ENCODE results near the gene TSPAN32.
"Not testable (repeated sequence)": the region's sequence is repeated elsewhere in the genome, so short reads cannot be mapped to it uniquely, and the experiment has no call there.

Gene TSPAN32

DNA sequence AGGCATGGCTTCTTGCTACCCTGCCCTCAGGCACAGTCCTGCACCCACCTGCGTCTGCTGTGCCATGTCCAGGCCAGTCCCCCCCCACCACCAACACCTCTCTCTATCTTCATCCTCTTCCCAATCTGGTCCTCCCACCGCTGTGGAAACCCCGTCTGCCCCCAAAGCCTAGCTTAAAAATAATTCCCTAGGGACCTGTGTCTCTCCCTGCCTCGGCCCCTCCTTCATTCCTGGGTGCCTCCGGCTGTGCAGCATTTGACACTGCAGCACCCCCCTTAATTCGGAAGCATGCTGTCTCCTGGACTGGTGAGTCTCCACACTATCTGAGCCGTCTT is 28.9 kb upstream of the TSPAN32 start:
- no peak overlapping the region for H3K4me3 Mint-ChIP-seq
- H3K27me3 Mint-ChIP-seq: peaks cover 8% of the 10 kb centered on the region

DNA sequence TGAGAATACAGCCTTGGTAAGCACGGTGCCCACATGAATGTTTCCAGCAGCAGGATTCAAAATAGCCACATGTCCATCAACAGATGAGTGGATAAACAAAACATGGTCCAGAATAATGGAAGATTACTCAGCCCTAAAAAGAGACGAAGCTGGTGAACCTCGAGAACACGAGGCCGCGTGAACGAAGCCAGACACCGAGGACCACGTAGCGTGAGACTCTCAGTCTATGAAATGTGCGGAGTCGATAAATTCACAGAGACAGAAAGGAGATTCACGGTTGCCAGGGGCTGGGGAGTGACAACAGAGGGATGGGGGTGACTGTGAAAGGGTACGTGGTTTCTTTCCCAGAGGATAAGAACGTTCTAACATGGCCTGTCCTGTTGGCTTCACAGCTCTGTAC is 28.5 kb upstream of the TSPAN32 start:
- H3K36me3 Mint-ChIP-seq: peaks cover 2% of the 10 kb centered on the region
- peaks cover 6% of the 10 kb centered on the region for H3K27me3 Mint-ChIP-seq
- H3K4me3 Mint-ChIP-seq: no peak overlapping the region
- H3K9me3 Mint-ChIP-seq: no peaks in the 10 kb centered on the region
- no peak overlapping the region for H3K27ac Mint-ChIP-seq
- H3K4me1 Mint-ChIP-seq: peaks cover 7% of the 10 kb centered on the region

More for the DNA sequence above, 28.9 kb upstream of the TSPAN32 start:
- no peaks in the 10 kb centered on the region for H3K9me3 Mint-ChIP-seq
- no peak overlapping the region for H3K27ac Mint-ChIP-seq
- peaks cover 2% of the 10 kb centered on the region for H3K36me3 Mint-ChIP-seq
- peaks cover 7% of the 10 kb centered on the region for H3K4me1 Mint-ChIP-seq

DNA sequence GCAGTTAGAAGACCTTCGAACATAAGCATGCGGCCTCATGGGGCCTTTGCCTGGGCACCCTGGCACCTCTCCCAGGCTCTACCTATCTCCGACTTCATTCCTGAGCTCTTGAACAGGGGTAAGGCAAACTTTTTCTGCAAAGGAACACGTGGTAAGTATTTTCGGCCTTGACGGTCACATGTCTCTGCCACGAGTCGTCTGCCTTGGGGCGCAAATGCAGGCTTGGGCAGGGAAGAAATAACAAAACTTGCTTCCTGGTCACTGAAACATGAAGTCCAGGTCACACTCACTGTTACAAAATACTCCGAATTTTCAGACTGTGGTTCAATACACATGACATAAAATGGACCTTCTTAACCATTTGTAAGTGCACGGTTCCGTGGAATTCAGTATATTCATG is 28.0 kb upstream of the TSPAN32 start:
- H3K4me1 Mint-ChIP-seq: peaks cover 3% of the 10 kb centered on the region
- H3K27me3 Mint-ChIP-seq: peaks cover 4% of the 10 kb centered on the region
- H3K36me3 Mint-ChIP-seq: peaks cover 2% of the 10 kb centered on the region
- H3K4me3 Mint-ChIP-seq: no peak overlapping the region
- H3K27ac Mint-ChIP-seq: no peak overlapping the region
- H3K9me3 Mint-ChIP-seq: no peaks in the 10 kb centered on the region

DNA sequence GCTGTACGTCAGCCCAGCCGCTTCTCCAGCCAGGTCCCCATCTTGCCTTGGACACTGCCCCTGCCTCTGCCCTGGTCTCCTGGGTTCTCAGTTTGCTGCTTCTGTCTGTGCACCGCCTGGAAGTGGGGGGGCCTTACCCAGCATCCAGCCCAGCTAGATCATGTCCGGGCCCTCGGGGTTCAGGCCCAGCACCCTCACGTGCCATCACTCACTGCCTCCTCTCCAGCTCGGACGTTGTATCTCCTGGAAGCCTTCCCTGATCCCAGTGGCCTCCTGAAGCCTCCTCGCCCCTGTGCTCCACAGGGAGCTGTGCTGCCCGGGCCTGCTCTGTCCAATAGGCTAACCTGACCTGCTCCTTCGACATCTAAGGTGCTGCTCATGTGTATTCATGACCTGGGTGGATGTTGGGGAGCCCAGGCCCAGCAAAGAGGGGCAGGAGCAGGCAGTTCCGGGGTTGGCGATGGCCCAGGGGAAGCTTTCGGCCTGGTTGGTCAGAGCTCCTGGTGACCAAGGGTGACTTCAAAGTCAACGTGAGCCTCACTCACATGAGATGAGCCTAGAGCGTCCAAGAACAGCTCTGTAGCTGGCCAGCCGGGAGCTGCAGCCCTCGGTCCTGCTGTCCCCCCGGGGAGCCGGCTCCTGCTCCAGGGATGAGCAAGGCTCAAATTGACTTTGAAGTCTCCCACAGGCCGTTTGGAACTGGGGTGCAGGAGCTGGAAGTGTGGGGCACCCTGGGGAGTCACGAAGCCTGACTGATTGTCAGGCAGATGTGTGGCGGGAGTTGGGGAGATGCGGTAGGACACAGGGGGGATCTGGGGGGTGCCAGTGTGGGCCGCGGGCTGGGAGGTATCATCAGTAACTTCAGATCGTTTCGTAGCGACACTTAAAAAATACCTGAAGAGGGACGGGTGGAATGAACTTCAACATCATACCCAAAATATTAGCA is 26.2 kb upstream of the TSPAN32 start:
- H3K4me3 Mint-ChIP-seq: no peak overlapping the region
- H3K36me3 Mint-ChIP-seq: peaks cover 5% of the 10 kb centered on the region
- peaks cover 4% of the 10 kb centered on the region for H3K27me3 Mint-ChIP-seq
- H3K9me3 Mint-ChIP-seq: no peaks in the 10 kb centered on the region
- no peak overlapping the region for H3K27ac Mint-ChIP-seq
- peaks cover 1% of the 10 kb centered on the region for H3K4me1 Mint-ChIP-seq

DNA sequence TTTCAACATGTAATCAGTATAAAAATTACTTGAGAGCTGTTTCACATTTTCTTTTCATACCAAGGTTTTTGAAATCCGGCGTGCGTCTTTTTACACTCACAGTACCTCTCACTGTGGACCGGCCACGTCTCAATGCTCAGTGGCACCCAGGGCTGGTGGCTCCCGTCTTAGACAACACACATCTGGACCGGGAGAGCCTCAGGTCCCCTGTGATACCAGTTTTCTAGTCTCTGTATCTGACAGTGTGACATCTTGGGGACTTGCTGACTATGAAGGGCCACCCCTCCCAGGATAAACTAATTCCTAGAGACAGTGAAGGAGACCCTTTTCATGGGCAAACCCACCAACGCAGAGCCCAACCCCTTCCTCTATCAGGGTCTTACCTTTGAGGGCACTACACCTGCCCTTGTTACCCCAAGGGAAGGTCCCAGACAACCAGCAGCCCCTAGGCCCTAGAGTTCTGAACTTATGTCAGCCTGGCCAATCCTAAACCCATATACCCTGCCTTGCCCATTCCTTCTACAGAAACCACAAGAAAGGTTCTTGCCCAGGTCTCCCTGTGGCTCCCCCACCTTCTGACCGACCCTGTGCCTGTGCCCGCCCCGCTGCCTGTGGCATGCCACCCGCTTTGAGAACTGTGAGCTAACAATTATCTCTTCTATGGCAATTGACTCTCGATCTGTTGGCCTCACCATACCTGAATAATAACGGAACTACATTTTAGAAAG is 25.4 kb upstream of the TSPAN32 start:
- Mint-ChIP-seq H3K9me3 (no peaks in the 10 kb centered on the region), H3K36me3 (peaks cover 5% of the 10 kb centered on the region), H3K27me3 (peaks cover 4% of the 10 kb centered on the region), H3K4me3 (no peak overlapping the region), H3K27ac (no peak overlapping the region), H3K4me1 (no peaks in the 10 kb centered on the region)

DNA sequence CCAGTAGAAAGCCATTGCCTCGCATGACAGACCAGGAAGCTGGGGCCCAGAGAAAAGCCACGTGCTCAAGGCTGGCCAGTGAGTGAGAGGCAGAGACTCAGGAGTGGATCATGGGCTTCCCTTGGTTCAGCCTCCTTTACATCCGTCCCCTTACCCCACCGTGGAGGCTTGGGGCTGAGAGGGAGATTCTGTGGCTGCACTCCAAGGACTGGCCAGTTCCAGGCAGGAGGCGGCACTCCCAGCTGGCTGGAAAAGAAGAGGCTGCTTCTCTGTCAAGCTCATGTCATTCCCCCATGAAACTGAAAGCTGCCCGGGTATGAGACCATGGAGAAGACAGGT is 24.8 kb upstream of the TSPAN32 start:
- peaks cover 3% of the 10 kb centered on the region for H3K27me3 Mint-ChIP-seq
- no peaks in the 10 kb centered on the region for H3K4me1 Mint-ChIP-seq
- no peak overlapping the region for H3K27ac Mint-ChIP-seq
- peaks cover 5% of the 10 kb centered on the region for H3K36me3 Mint-ChIP-seq
- H3K9me3 Mint-ChIP-seq: peaks cover under 1% of the 10 kb centered on the region
- no peak overlapping the region for H3K4me3 Mint-ChIP-seq

DNA sequence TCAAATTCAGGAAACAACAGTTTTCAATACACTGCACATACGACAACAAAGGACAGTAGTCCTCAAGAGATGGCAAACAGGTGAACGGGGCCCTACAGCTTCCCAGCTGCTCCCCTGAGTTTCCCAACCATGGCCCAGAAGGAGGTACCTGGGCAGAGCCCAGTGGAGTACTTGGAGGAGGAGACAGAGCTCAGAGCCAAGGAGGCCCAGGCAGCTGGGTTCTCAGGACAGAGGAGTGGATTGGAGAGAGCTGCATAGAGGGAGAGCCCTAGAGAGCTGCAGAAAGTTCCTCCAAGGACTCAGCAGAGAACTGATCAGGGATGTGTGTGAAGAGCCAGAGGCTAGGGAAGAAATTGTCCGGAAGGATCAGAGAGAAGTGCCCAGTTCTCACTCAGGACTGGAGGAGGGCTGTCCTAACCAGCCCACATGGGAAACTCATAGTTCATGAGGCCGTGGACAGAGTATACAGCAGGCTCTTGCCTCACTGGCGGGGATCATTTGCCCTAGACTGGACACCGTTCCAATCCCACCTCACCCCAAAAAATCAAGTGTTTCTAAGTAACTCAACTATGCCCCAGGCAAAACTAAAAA is 23.8 kb upstream of the TSPAN32 start:
- Mint-ChIP-seq H3K27me3 (no peaks in the 10 kb centered on the region), H3K27ac (no peak overlapping the region), H3K36me3 (peaks cover 7% of the 10 kb centered on the region), H3K4me3 (no peak overlapping the region), H3K9me3 (peaks cover 6% of the 10 kb centered on the region), H3K4me1 (no peaks in the 10 kb centered on the region)

DNA sequence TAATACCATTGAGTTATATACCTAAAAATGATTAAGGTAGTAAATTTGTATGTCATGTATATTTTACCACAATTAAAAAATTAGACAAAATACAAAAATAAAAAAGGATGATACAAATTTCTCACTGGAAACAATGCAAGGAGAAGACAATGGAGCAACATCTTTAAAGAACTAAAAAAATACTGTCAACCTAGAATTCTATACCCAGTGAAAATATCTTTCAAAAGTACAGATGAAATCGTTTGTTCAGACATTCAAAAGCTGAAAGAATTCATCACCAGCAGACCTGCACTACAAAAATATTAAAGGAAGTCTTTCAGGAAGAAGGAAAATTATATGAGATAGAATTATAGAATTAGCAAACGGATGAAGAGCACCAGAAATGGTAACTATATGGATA is 21.6 kb upstream of the TSPAN32 start:
- Mint-ChIP-seq H3K9me3 (peaks cover 6% of the 10 kb centered on the region), H3K27ac (no peak overlapping the region), H3K4me1 (no peaks in the 10 kb centered on the region), H3K4me3 (no peak overlapping the region), H3K36me3 (peaks cover 7% of the 10 kb centered on the region), H3K27me3 (no peaks in the 10 kb centered on the region)

DNA sequence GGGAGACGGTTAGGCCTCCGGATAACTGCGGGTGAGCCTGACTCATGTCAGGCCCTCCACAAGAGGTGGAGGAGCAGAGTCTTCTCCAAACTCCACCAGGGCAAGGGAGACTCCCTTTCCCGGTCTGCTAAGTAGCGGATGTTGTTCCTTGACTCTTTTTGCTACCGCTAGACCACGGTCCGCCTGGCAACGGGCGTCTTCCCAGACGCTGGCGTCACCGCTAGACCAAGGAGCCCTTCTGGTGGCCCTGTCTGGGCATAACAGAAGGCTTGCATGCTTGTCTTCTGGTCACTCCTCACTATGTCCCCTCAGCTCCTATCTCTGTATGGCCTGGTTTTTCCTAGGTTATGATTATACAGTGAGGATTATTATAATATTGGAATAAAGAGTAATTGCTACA is 15.5 kb upstream of the TSPAN32 start:
- H3K27ac Mint-ChIP-seq, H3K4me3 Mint-ChIP-seq, H3K27me3 Mint-ChIP-seq, H3K36me3 Mint-ChIP-seq, H3K9me3 Mint-ChIP-seq: not testable (repeated sequence)
- peaks cover 20% of the 10 kb centered on the region for H3K4me1 Mint-ChIP-seq

DNA sequence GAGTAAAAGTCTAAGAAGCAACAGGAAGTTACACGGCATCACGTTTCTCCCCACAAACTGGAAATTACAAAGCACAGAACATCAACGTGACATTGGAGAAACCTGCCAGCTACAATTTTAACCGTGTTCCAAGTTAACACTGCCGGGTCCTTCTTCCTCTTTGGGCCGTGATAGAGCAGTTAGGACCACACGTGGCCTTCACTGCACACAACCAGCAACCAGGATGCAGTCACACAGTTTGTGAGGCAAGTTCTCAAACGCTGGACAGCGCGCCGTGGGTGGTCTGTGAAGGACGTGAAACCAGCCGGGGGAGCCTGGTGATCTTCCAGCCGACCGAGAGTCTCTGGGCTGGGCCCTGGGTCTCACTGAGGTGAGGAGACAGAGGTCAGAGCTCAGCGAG is 14.7 kb upstream of the TSPAN32 start:
- peaks cover 5% of the 10 kb centered on the region for H3K36me3 Mint-ChIP-seq
- no peaks in the 10 kb centered on the region for H3K27me3 Mint-ChIP-seq
- H3K9me3 Mint-ChIP-seq: peaks cover 5% of the 10 kb centered on the region
- H3K4me1 Mint-ChIP-seq: peaks cover 20% of the 10 kb centered on the region
- H3K4me3 Mint-ChIP-seq: no peak overlapping the region
- no peak overlapping the region for H3K27ac Mint-ChIP-seq

DNA sequence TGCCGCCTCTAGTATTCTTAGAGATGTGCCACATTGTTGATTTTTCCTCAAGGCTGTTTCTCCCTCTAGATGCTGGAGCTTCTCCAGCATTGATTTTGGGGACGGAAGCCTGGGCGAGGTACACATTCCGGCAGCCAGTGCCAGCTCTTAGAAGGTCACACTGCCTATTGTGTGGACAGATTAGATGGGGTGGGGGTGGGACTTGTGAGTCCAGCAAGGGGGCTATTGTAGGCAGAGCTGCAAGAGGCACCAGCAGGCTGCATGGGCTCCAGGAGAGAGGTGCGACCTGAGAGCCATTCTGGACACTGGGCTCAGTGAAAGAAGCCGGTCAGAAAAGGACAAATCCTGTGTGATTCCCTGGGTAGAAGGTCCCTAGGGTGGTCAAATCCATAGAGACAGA is 12.5 kb upstream of the TSPAN32 start:
- H3K4me3 Mint-ChIP-seq: no peak overlapping the region
- peaks cover 31% of the 10 kb centered on the region for H3K4me1 Mint-ChIP-seq
- peaks cover 3% of the 10 kb centered on the region for H3K36me3 Mint-ChIP-seq
- H3K9me3 Mint-ChIP-seq: no peaks in the 10 kb centered on the region
- no peak overlapping the region for H3K27ac Mint-ChIP-seq
- H3K27me3 Mint-ChIP-seq: no peaks in the 10 kb centered on the region

DNA sequence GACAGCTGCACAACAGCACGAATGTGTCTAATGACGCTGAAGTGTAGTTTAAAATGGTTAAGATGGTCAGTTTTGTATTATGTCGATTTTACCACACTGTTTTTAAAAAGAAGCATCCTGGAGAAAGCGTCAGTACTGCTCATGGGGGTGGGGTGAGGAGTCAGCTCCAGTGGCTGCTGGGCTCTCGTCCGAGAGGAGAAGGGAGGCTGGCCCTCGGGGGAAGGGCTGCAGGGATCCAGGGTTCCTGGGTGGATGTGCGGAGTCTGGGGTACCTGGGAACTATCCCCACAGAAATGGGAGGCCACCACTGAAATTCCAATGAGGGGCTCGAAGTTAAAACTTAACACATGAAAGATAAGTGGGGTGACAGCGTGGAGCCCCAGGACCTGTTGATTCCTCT is 12.0 kb upstream of the TSPAN32 start:
- peaks cover 3% of the 10 kb centered on the region for H3K36me3 Mint-ChIP-seq
- H3K9me3 Mint-ChIP-seq: no peaks in the 10 kb centered on the region
- H3K4me3 Mint-ChIP-seq: no peak overlapping the region
- peak overlapping the region; percentile 59 for H3K27ac Mint-ChIP-seq
- H3K4me1 Mint-ChIP-seq: peaks cover 35% of the 10 kb centered on the region
- no peaks in the 10 kb centered on the region for H3K27me3 Mint-ChIP-seq

DNA sequence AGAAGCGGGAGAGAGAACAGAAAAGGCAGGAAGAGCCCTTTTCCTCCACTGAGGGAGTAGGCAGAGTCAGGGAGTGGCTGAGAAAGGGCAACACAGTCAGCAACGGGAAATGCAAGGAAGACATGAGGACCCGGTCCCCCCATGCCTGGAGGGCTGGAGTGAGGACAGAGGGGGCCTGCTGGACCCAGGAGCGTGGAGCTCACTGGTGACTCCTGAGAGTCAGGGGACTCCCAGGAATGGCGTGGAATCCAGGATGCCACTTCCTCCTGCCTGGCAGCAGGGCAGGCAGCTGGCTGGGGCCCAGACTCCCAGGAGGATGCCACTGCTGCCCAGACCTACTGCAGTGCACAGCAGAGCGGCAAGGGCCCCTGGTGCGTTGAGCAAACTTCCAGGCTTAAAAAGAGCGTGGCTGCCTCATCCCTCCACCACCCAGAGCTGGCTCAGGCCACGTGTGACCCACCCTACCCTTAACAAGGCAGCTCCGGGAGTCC is 11.4 kb upstream of the TSPAN32 start:
- H3K27ac Mint-ChIP-seq: peak overlapping the region; percentile 59
- H3K4me3 Mint-ChIP-seq: no peak overlapping the region

DNA sequence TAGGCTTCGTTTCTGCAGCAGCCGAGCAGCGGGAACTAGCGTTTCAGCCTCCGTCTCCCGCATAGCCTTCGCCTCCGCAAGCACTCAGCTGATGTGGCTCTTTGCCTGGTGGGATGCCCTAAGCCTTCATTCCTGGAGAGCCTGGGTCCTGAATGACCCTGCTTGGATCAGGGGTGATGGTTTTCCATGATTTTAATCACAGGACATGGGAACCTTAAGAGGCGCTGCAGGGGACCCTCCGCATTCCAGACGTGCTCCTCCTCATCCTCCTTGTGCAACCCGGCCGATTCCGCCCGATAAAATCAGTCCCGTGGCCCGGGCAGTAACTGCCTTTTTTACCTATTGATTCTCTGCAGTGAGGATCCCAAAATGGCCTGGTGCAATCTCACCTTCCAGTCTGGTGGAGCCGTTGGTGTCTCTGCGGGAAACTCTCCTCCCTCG is 8.3 kb upstream of the TSPAN32 start:
- Mint-ChIP-seq H3K27me3 (no peaks in the 10 kb centered on the region), H3K4me3 (no peak overlapping the region), H3K4me1 (peaks cover 35% of the 10 kb centered on the region), H3K36me3 (no peaks in the 10 kb centered on the region), H3K27ac (no peak overlapping the region), H3K9me3 (no peaks in the 10 kb centered on the region)

More for the DNA sequence above, 11.4 kb upstream of the TSPAN32 start:
- Mint-ChIP-seq H3K9me3 (no peaks in the 10 kb centered on the region), H3K36me3 (peaks cover 3% of the 10 kb centered on the region), H3K4me1 (peaks cover 36% of the 10 kb centered on the region), H3K27me3 (no peaks in the 10 kb centered on the region)

DNA sequence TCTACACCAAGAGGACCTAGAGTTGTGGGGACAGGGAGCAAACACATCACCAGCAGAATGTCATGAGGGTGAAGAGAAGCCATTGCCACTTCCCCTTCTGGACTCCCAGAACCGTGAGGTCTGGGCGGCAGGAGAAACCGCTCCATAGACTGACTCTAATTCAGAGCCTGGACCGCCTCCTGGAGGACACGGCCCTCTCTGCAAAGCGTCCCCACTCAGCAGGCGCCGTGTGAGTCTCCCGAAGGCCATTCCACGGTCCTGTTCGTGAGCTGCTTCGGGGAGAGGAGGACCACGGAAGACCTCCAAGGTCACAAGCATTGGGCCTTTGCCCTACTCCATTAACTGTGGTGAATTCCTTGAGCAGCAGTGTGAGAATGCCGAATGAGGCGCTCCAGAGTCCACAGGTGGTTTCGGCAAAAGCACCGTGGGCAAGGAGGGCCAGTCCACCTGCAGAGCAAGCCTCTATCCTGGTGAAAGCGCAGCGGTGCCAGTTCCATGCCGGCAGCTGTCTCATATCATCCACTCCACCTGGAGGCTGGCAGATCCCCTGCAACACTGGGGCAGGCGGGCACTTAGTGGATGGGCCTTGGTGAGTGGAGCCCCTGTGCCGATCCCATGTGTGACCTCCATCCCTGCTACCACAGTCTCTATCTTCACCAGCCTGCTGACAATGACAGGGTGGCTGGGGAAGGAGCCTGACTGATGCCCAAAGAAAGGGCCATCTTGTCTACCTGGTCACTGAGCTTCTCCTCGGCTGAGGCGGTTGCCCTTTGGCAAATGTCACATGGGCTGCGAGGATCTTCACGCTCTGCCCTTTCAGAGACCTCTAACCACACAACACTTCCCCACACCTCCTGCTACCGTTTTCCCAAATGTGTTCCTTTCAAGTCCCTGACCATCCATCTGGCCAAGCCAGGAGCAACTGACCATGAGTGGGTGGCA is 7.6 kb upstream of the TSPAN32 start:
- Mint-ChIP-seq H3K9me3 (no peaks in the 10 kb centered on the region), H3K4me1 (peaks cover 38% of the 10 kb centered on the region), H3K4me3 (no peak overlapping the region), H3K27me3 (no peaks in the 10 kb centered on the region), H3K36me3 (no peaks in the 10 kb centered on the region), H3K27ac (peak overlapping the region; percentile 31)
